Common myeloid progenitor, CD34-positive (primary cell): ENCODE data around the gene ZNHIT1.
A peak's percentile ranks its signal among the peaks of the same experiment; 100 is the strongest.
"Not testable (repeated sequence)": the region's sequence is repeated elsewhere in the genome, so short reads cannot be mapped to it uniquely, and the experiment has no call there.

Experiments used
- CTCF ChIA-PET: fragments of 350-600 bp; sonication (Branson Sonifier 250); formaldehyde crosslinking; loops from one replicate; lab custom pipeline; 2021; ENCODE audit warnings: antibody characterized with exemption; lab: Charles Lee
- POLR2A ChIA-PET: fragments of 350-600 bp; sonication (Branson Sonifier 250); formaldehyde crosslinking; loops from one replicate; lab custom pipeline; 2021; ENCODE audit warnings: antibody characterized with exemption; lab: Charles Lee
- DNase-seq, 3 donors: peaks; one replicate each; pipeline versions ENCODE4 v3.0.0 to v3.0.0-alpha.2; 2013
- H3K27ac ChIP-seq, 2 experiments: 1 replicate in 1 of 2; 2 replicates in 1 of 2; pipeline ENCODE4 v1.7.0; 2013; ENCODE audit warnings: inconsistent platforms in 2 of 2, low read length in 2 of 2, mild to moderate bottlenecking in 2 of 2, low read depth in 1 of 2, moderate library complexity in 1 of 2; ENCODE audit not compliant: severe bottlenecking in 2 of 2, insufficient read depth in 1 of 2, poor library complexity in 1 of 2
- H3K27me3 ChIP-seq, 5 experiments: replicated peaks in 2 of 5; 1 replicate in 3 of 5; 2 replicates in 2 of 5; pipeline versions ENCODE4 v1.6.1 to v1.7.0; 2013; ENCODE audit warnings: low read length in 4 of 5, mild to moderate bottlenecking in 2 of 5, moderate library complexity in 2 of 5, inconsistent platforms in 1 of 5; ENCODE audit not compliant: insufficient read depth in 5 of 5, control insufficient read depth in 4 of 5
- H3K36me3 ChIP-seq, 4 experiments: 1 replicate in 2 of 4; 2 replicates in 2 of 4; pipeline versions ENCODE4 v1.6.1 to v1.7.0; 2013; ENCODE audit warnings: low read length in 3 of 4, control low read depth in 1 of 4, mild to moderate bottlenecking in 1 of 4; ENCODE audit not compliant: control insufficient read depth in 4 of 4, insufficient read depth in 4 of 4
- H3K4me1 ChIP-seq, 4 experiments: 1 replicate in 3 of 4; 2 replicates in 1 of 4; pipeline versions ENCODE4 v1.6.1 to v1.7.1; 2013; ENCODE audit warnings: low read length in 3 of 4, mild to moderate bottlenecking in 3 of 4, control low read depth in 1 of 4, inconsistent platforms in 1 of 4, moderate library complexity in 1 of 4; ENCODE audit not compliant: control insufficient read depth in 4 of 4, insufficient read depth in 4 of 4; ENCODE audit errors: control extremely low read depth in 1 of 4
- H3K4me3 ChIP-seq, 7 experiments: 1 replicate in 4 of 7; 2 replicates in 3 of 7; pipeline versions ENCODE4 v1.5.1 to v1.7.0; 2013; ENCODE audit warnings: mild to moderate bottlenecking in 7 of 7, low read length in 6 of 7, moderate library complexity in 6 of 7, inconsistent platforms in 2 of 7, low read depth in 2 of 7, control low read depth in 1 of 7; ENCODE audit not compliant: insufficient read depth in 4 of 7, control insufficient read depth in 1 of 7; ENCODE audit errors: extremely low read depth in 1 of 7
- H3K9me3 ChIP-seq, 5 experiments: 1 replicate in 4 of 5; 2 replicates in 1 of 5; pipeline versions ENCODE4 v1.6.1 to v1.7.1; 2013; ENCODE audit warnings: low read length in 4 of 5, mild to moderate bottlenecking in 2 of 5, inconsistent platforms in 1 of 5, low read depth in 1 of 5, moderate library complexity in 1 of 5; ENCODE audit not compliant: control insufficient read depth in 4 of 5, insufficient read depth in 2 of 5; ENCODE audit errors: control extremely low read depth in 1 of 5
- WGBS: methylation state at CpG from one replicate; pipeline ENCODE4 v1.1.5; 2013; ENCODE audit not compliant: insufficient coverage; 5-methylcytosine and 5-hydroxymethylcytosine counted together

The ZNHIT1 gene

GRCh38 chr7:101200862-101201599 is 16.9 kb upstream of the ZNHIT1 start, which contains the start of gene MOGAT3:
TSS of gene MOGAT3 (minus strand) at chr7:101201036. CDS start at chr7:101200854, 182 bp downstream.
- Histone ChIP-seq H3K4me3 (peak within 1 kb of the TSS in 4 of 7 experiments; percentile 29 to 60 (median 40)), H3K4me1 (peaks cover 0 to 8% (median 6%) of the 10 kb centered on the region in 4 experiments), H3K36me3 (peaks cover 0 to 4% (median 2%) of the 10 kb centered on the region in 4 experiments), H3K9me3 (no peaks in the 10 kb centered on the region), H3K27me3 (peaks cover 0 to 64% (median 22%) of the 10 kb centered on the region in 5 experiments), H3K27ac (no peak within 1 kb of the TSS)
- 39% methylated on average over 13 of the region's 21 CpGs for WGBS
- ChIA-PET POLR2A (interaction anchor here (0.7 kb wide), 1 partner anchor 198 kb away, joined by 4 read pairs; no protein-coding TSS in a partner anchor), CTCF (interaction anchor here (1.0 to 1.3 kb wide), 2 partner anchors 13 to 82 kb away, joined by 3 to 4 read pairs; no protein-coding TSS in a partner anchor)
- no peak for DNase-seq

DNA sequence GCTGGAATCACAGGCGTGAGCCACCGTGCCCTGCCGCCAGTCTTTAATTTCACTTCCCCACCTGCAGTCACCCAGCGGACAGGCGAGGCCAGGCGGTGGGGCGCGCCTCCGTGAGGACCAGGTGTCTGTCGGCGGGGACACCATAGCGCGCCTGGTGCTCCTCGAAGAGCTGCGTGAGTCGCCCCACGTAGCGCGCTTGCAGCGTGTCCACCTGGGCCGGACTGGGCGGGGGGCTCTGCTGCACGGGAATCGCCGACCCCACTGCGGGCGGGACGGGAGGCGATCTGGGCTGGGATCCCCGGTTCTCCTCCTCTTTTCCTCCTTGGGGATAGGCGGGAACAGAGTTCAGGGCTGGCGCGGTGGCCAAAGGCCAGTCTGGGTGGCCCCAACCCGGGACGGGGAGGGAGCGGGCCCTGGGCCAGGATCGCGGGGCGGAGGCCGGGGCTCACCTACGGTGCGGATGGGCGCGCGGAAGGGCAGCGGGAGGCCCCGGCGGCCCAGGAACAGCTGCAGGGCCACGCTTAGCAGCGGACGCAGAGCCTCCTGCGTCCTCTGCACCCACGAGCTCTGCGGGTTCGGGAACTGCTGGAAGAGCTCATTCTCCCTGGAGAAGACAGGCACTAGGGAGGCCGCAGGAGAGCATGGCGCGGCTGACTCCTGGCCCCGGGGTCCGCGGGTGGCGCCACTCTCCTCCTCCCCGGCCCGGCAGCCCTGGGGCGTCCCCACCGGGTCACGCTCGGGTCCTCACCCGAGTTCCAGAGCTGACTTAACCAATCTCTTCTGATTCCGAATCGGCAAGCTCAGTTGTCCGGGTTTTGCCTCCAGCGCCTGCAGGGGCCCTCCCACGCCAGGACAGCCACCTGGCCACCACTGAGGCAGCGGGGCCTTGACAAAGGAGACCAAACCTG is 16.0 kb upstream of the ZNHIT1 start:
- H3K4me1 ChIP-seq = peaks cover 0 to 8% (median 6%) of the 10 kb centered on the region in 4 experiments
- ChIA-PET POLR2A (interaction anchor here (0.7 kb wide), 1 partner anchor 197 kb away, joined by 4 read pairs; no protein-coding TSS in a partner anchor), CTCF (interaction anchor here (1.0 to 1.8 kb wide), 4 partner anchors 10 to 58 kb away, joined by 3 to 6 read pairs (median 4); partner anchors contain the start of genes PLOD3 and ZNHIT1)
- H3K27me3 ChIP-seq = peaks cover 0 to 64% (median 22%) of the 10 kb centered on the region in 5 experiments
- H3K9me3 ChIP-seq = no peaks in the 10 kb centered on the region
- peak in 2 of 3 donors; percentile 35 to 50 for DNase-seq
- peak overlapping the region in 4 of 7 experiments; percentile 29 to 60 (median 40) for H3K4me3 ChIP-seq
- WGBS = 10% methylated on average over 67 of the region's 75 CpGs
- H3K27ac ChIP-seq = no peak overlapping the region
- peaks cover 0 to 10% (median 5%) of the 10 kb centered on the region in 4 experiments for H3K36me3 ChIP-seq

GRCh38 chr7:101202603-101202918 is 15.4 kb upstream of the ZNHIT1 start:
- Histone ChIP-seq H3K27ac (no peak overlapping the region), H3K36me3 (peaks cover 0 to 10% (median 5%) of the 10 kb centered on the region in 4 experiments), H3K4me3 (no peak overlapping the region), H3K9me3 (no peaks in the 10 kb centered on the region), H3K4me1 (peaks cover 0 to 8% (median 6%) of the 10 kb centered on the region in 4 experiments), H3K27me3 (peaks cover 0 to 64% (median 22%) of the 10 kb centered on the region in 5 experiments)
- WGBS = 96% methylated on average over 5 of the region's 5 CpGs
- DNase-seq = no peak
- ChIA-PET POLR2A (no interaction called here), CTCF (interaction anchor here (1.0 to 1.8 kb wide), 4 partner anchors 9 to 59 kb away, joined by 3 to 6 read pairs (median 4); partner anchors contain the start of genes PLOD3 and ZNHIT1)

DNA sequence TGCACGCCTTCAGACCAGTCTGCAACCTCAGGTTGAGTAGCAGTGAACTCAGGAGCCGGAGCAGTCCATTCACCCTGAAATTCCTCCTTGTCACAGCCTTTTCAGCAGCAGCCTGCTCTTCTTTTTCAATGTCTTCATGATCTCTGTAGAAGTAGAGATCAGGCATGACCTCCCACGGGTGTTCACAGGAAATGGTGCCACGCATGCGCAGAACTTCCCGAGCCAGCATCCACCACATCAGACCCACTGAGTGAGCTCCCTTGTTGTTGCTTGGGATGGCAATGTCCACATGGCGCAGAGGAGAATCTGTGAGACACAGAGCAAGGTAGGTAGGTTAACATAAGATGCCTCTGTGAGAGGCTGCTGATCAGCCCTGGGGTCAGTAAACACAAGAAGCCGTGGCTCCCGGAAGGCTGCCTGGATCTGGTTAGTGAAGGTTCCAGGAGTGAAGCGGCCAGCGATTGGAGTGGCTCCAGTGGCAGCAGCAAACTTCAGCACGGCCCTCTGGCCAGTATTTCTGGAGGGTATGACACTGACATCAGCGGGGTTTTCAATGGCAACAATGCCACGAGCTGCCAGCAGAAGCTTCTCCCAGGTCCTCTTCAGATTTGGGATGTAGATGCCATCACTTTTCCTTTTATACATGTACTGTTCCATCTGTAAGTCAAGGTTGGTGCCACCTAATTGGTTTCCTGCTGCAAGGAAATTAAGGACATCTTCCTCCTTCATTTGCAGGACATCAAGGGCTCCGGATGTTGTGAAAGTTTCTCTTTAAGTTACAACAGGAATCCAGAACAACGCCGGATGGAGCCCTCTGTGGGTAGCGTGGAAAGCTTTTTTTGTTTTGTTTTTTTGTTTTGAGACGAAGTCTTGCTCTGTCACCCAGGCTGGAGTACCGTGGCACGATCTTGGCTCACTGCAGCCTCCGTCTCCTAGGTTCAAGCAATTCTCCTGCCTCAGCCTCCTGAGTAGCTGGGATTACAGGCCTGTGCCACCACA is 13.9 kb upstream of the ZNHIT1 start:
- H3K27me3 ChIP-seq = peaks cover 0 to 53% (median 22%) of the 10 kb centered on the region in 5 experiments
- not testable (repeated sequence) for H3K4me1 ChIP-seq, H3K4me3 ChIP-seq, DNase-seq, H3K9me3 ChIP-seq, H3K27ac ChIP-seq
- H3K36me3 ChIP-seq = peaks cover 0 to 21% (median 8%) of the 10 kb centered on the region in 4 experiments
- ChIA-PET POLR2A (interaction anchor here (0.5 kb wide), 1 partner anchor 60 kb away, joined by 3 read pairs; no protein-coding TSS in a partner anchor), CTCF (interaction anchor here (0.9 to 1.6 kb wide), 5 partner anchors 9 to 40 kb away, joined by 3 to 4 read pairs (median 3); partner anchors contain the start of genes PLOD3 and ZNHIT1)
- 84% methylated on average over 16 of the region's 22 CpGs for WGBS

GRCh38 chr7:101205901-101206664 is 11.9 kb upstream of the ZNHIT1 start:
- H3K27ac ChIP-seq = no peak overlapping the region
- no peak for DNase-seq
- 90% methylated on average over 27 of the region's 32 CpGs for WGBS
- H3K36me3 ChIP-seq = peaks cover 0 to 36% (median 17%) of the 10 kb centered on the region in 4 experiments
- H3K27me3 ChIP-seq = peaks cover 0 to 36% (median 14%) of the 10 kb centered on the region in 5 experiments
- H3K4me3 ChIP-seq = no peak overlapping the region
- ChIA-PET POLR2A (no interaction called here), CTCF (interaction anchor here (1.5 kb wide), 1 partner anchor 13 kb away, joined by 5 read pairs; no protein-coding TSS in a partner anchor)
- peaks cover 0 to 8% (median 6%) of the 10 kb centered on the region in 4 experiments for H3K4me1 ChIP-seq
- H3K9me3 ChIP-seq = no peaks in the 10 kb centered on the region
